A549 (cell line): ENCODE data around the gene SLC8A1. TPM values are rescaled to one million over a fixed set of nuclear protein-coding genes. Genes with fewer than 3 reads are reported as not detected.

Experiments
- ATAC-seq, 2 experiments: fragments of 200-7000 bp in 1 of 2; fragments of >200 bp in 1 of 2; cut with Nextera tagmentation in 1 of 2; cut with Tn5 transposase in 1 of 2; 3 replicates each; pipeline versions ENCODE4 v1.8.0 to v1.9.1; 2018 to 2020; ENCODE audit warnings: mild to moderate bottlenecking in 1 of 2, moderate library complexity in 1 of 2
- CTCF ChIA-PET: fragments of 300-600 bp; sonication (Branson Sonifier 250); formaldehyde crosslinking; extraction: SDS; loops from one replicate; lab custom pipeline; 2021; ENCODE audit warnings: antibody characterized with exemption, inconsistent platforms; lab: Yijun Ruan, JAX
- POLR2A ChIA-PET: fragments of 350-600 bp; formaldehyde crosslinking; extraction: SDS; loops from one replicate; lab custom pipeline; 2021; ENCODE audit warnings: antibody characterized with exemption, inconsistent platforms; lab: Yijun Ruan, JAX
- DNase-seq, 2 experiments: peaks; one replicate each; pipeline versions ENCODE4 v3.0.0 to v3.0.0-alpha.2; 2011 to 2016; ENCODE audit warnings: low read depth in 1 of 2, low spot score in 1 of 2
- FAIRE-seq: peaks from 2 replicates; lab custom pipeline; 2011; peaks lifted over from hg19 to GRCh38; lab: Jason Lieb, UNC
- H3K27ac ChIP-seq, 2 experiments: fragments of >200 bp; sonication (Bioruptor Twin); formaldehyde crosslinking; 3 replicates each; pipeline ENCODE4 v1.5.1; 2016 to 2017
- H3K4me1 ChIP-seq: fragments of >200 bp; sonication (Bioruptor Twin); formaldehyde crosslinking; 3 replicates; pipeline ENCODE4 v1.6.1; 2016
- H3K4me2 ChIP-seq: fragments of >200 bp; sonication (Bioruptor Twin); formaldehyde crosslinking; 3 replicates; pipeline ENCODE4 v1.6.1; 2016
- H3K4me3 ChIP-seq: fragments of >200 bp; sonication (Bioruptor Twin); formaldehyde crosslinking; 3 replicates; pipeline ENCODE4 v1.5.1; 2016
- H3K9me3 ChIP-seq: fragments of >200 bp; sonication (Bioruptor Twin); formaldehyde crosslinking; 3 replicates; pipeline ENCODE4 v1.6.1; 2016
- BHLHE40 ChIP-seq: IDR thresholded peaks from 2 replicates; pipeline ENCODE4 v1.6.1; 2012; ENCODE audit warnings: low read depth, low read length, inconsistent platforms
- CBX2 ChIP-seq: fragments of 200-600 bp; sonication (generic); IDR thresholded peaks from 2 replicates; pipeline ENCODE4 v1.6.1; 2016; ENCODE audit warnings: low read depth, mild to moderate bottlenecking, borderline replicate concordance
- CBX8 ChIP-seq: fragments of 200-600 bp; sonication (generic); IDR thresholded peaks from 2 replicates; pipeline ENCODE4 v1.6.1; 2016
- CEBPB ChIP-seq, 2 experiments: fragments of >200 bp in 1 of 2; sonication (Bioruptor Twin) in 1 of 2; formaldehyde crosslinking in 1 of 2; IDR thresholded peaks; 2 replicates each; pipeline ENCODE4 v1.6.1; 2012 to 2016
- CTCF ChIP-seq: fragments of >200 bp; sonication (Bioruptor Twin); formaldehyde crosslinking; IDR thresholded peaks from 3 replicates; pipeline ENCODE4 v1.5.1; 2016
- E2F6 ChIP-seq: IDR thresholded peaks from 2 replicates; pipeline ENCODE4 v1.6.1; 2012; ENCODE audit warnings: low read depth, borderline replicate concordance
- EHF ChIP-seq: fragments of 250-450 bp; sonication (Bioruptor Pico); IDR thresholded peaks from 2 replicates; pipeline ENCODE4 v1.5.0; 2020; ENCODE audit warnings: mild to moderate bottlenecking
- EHMT2 ChIP-seq: fragments of 200-600 bp; sonication (generic); IDR thresholded peaks from 2 replicates; pipeline ENCODE4 v1.6.1; 2016; ENCODE audit warnings: antibody characterized with exemption, low read depth, mild to moderate bottlenecking, moderate library complexity
- FOSL2 ChIP-seq, 2 experiments: fragments of 450-650 bp in 1 of 2; fragments of >200 bp in 1 of 2; sonication (Bioruptor Twin) in 1 of 2; formaldehyde crosslinking; IDR thresholded peaks; 2 replicates each; pipeline versions ENCODE4 v1.5.0 to v1.6.1; 2016 to 2020; ENCODE audit warnings: mild to moderate bottlenecking in 1 of 2, moderate library complexity in 1 of 2
- GATA3 ChIP-seq: IDR thresholded peaks from 2 replicates; pipeline ENCODE4 v1.6.1; 2012; ENCODE audit warnings: borderline replicate concordance
- HDAC2 ChIP-seq: fragments of 200-600 bp; sonication (generic); IDR thresholded peaks from 2 replicates; pipeline ENCODE4 v1.6.1; 2016
- HES2 ChIP-seq: fragments of >200 bp; sonication (Bioruptor Twin); formaldehyde crosslinking; IDR thresholded peaks from 2 replicates; pipeline ENCODE4 v1.6.1; 2016
- HOXB13 ChIP-seq: fragments of 250-450 bp; sonication (Bioruptor Pico); IDR thresholded peaks from 2 replicates; pipeline ENCODE4 v1.5.0; 2020; ENCODE audit warnings: low read depth, mild to moderate bottlenecking, moderate library complexity
- HOXB5 ChIP-seq: fragments of 250-450 bp; sonication (Bioruptor Pico); IDR thresholded peaks from 2 replicates; pipeline ENCODE4 v1.5.0; 2020; ENCODE audit warnings: mild to moderate bottlenecking, moderate library complexity
- KDM1A ChIP-seq: fragments of 200-600 bp; sonication (generic); IDR thresholded peaks from 2 replicates; pipeline ENCODE4 v1.6.1; 2016; ENCODE audit warnings: low read depth, mild to moderate bottlenecking
- MAFK ChIP-seq: fragments of 450-650 bp; IDR thresholded peaks from 2 replicates; pipeline ENCODE4 v1.6.1; 2014; ENCODE audit not compliant: partially characterized antibody
- MYC ChIP-seq: IDR thresholded peaks from 2 replicates; pipeline ENCODE4 v1.6.1; 2012; ENCODE audit warnings: mild to moderate bottlenecking, inconsistent platforms, low read length, improper control_type of control experiment, borderline replicate concordance
- NFE2L2 ChIP-seq: fragments of 150-350 bp; conservative IDR thresholded peaks from 2 replicates; pipeline ENCODE4 v1.6.1; 2014; ENCODE audit warnings: low read length
- NR3C1 ChIP-seq: fragments of >200 bp; sonication (Bioruptor Twin); formaldehyde crosslinking; IDR thresholded peaks from 3 replicates; pipeline ENCODE4 v1.6.1; 2017
- PHF8 ChIP-seq: fragments of 200-600 bp; sonication (generic); IDR thresholded peaks from 2 replicates; pipeline ENCODE4 v1.6.1; 2016; ENCODE audit warnings: low read depth, mild to moderate bottlenecking, antibody characterized with exemption, moderate library complexity, borderline replicate concordance
- RAD21 ChIP-seq, 2 experiments: fragments of >200 bp in 1 of 2; sonication (Bioruptor Twin) in 1 of 2; formaldehyde crosslinking in 1 of 2; IDR thresholded peaks in 1 of 2; conservative IDR thresholded peaks in 1 of 2; 2 replicates in 1 of 2; 3 replicates in 1 of 2; pipeline ENCODE4 v1.6.1; 2012 to 2018; ENCODE audit warnings: inconsistent platforms in 1 of 2
- REST ChIP-seq: fragments of 200-600 bp; sonication (generic); IDR thresholded peaks from 2 replicates; pipeline ENCODE4 v1.6.1; 2016; ENCODE audit warnings: antibody characterized with exemption, mild to moderate bottlenecking, moderate library complexity
- SMC3 ChIP-seq: fragments of >200 bp; sonication (Bioruptor Twin); formaldehyde crosslinking; IDR thresholded peaks from 3 replicates; pipeline ENCODE4 v1.6.1; 2018; ENCODE audit warnings: inconsistent platforms
- TFCP2L1 ChIP-seq: fragments of 250-450 bp; sonication (Bioruptor Pico); IDR thresholded peaks from 2 replicates; pipeline ENCODE4 v1.5.0; 2021; ENCODE audit warnings: mild to moderate bottlenecking
- TP53 ChIP-seq: fragments of 250-450 bp; sonication (Bioruptor Pico); IDR thresholded peaks from 2 replicates; pipeline ENCODE4 v1.5.0; 2021; ENCODE audit warnings: mild to moderate bottlenecking, moderate library complexity
- ZC3H11A ChIP-seq: fragments of 450-650 bp; IDR thresholded peaks from 2 replicates; pipeline ENCODE4 v1.6.1; 2014; ENCODE audit warnings: antibody characterized with exemption, mild to moderate bottlenecking
- ZSCAN20 ChIP-seq: fragments of 250-450 bp; sonication (Bioruptor Pico); IDR thresholded peaks from 2 replicates; pipeline ENCODE4 v1.8.0; 2022; ENCODE audit warnings: mild to moderate bottlenecking, moderate library complexity
- WGBS: methylation state at CpG from one replicate; pipeline ENCODE4 v1.1.6; 2017; ENCODE audit errors: missing lambda C conversion rate; 5-methylcytosine and 5-hydroxymethylcytosine counted together
- polyA plus RNA-seq, 4 experiments: library from polyadenylated mRNA; depleted of rRNA in 3 of 4; stranded (reverse); fragments of >200 nt; fragmentation: RNase III in 1 of 4; extraction: RNeasy Plus Mini Kit Qiagen cat#74134 plus additional on column Dnase treatment in 1 of 4; gene quantifications; 2 replicates in 3 of 4; 3 replicates in 1 of 4; pipeline ENCODE4 v1.2.3, GENCODE V29; 2011 to 2017
- TF ChIP-seq, protein P1 (sequence below): IDR thresholded peaks from 2 replicates; pipeline ENCODE4 v1.6.1; 2012

SLC8A1 gene
- polyA plus RNA-seq, 2 of the 4 experiments (the other 2 are of a cell fraction), result 0.28 to 0.92 TPM

DNA sequence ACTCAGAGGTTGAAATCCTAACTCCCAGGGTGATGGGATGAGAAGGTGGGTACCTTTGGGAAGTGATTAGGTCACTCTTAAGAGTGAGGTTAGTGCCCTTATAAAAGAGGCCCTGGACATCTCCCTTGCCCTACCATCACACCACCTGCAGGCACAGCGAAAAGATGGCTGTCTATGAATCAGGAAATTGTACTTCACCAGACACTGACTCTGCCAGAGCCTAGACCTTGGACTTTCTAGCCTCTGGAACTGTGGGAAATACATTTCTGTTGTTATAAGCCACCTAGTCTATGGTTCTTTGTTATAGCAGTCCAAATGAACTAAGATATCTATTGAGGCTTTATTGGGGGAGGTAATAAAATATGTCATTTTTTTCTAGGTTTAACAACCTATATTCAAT lies 203.6 kb downstream of the SLC8A1 start:
- CTCF ChIA-PET, result interaction anchor here (0.9 kb wide), 1 partner anchor 306 kb away, joined by 4 read pairs; no protein-coding TSS in a partner anchor
- 14% methylated on average over 1 of the region's 1 CpG for WGBS
- FAIRE-seq, result no peak
- TF ChIP-seq HES2, result no peak
- TF ChIP-seq TFCP2L1 (CRISPR knock-in tag), result no peak
- TF ChIP-seq HOXB13 (CRISPR knock-in tag), result no peak
- no peak for TF ChIP-seq CBX2
- no peak for TF ChIP-seq GATA3
- no peak for TF ChIP-seq HDAC2
- TF ChIP-seq ZC3H11A, result no peak
- TF ChIP-seq MYC, result no peak
- no peak for TF ChIP-seq PHF8
- TF ChIP-seq TP53, result no peak
- TF ChIP-seq E2F6, result no peak
- no peak for TF ChIP-seq MAFK
- no peak for DNase-seq
- Histone ChIP-seq H3K9me3 (no peaks in the 10 kb centered on the region), H3K27ac (no peak overlapping the region), H3K4me3 (no peak overlapping the region), H3K4me1 (no peaks in the 10 kb centered on the region), H3K4me2 (no peak overlapping the region)
- POLR2A ChIA-PET, result no interaction called here
- ATAC-seq, result no peak

- ATAC-seq (peak; percentile 93 to 98), FAIRE-seq (no peak), DNase-seq (peak; percentile 27 to 57)
- H3K9me3 ChIP-seq, result no peaks in the 10 kb centered on the region
- no peak overlapping the region for H3K27ac ChIP-seq
- TF ChIP-seq RAD21 (conservative IDR thresholded peaks at IDR 0.05 in 1 of 2, IDR thresholded peaks at IDR 0.05 in 1 of 2), result peak; percentile 55 to 67
- no peak for TF ChIP-seq ZC3H11A
- peak; percentile 59 for TF ChIP-seq CTCF
- TF ChIP-seq SMC3, result peak; percentile 74
- no peak overlapping the region for H3K4me3 ChIP-seq
- ChIA-PET CTCF (interaction anchor here (0.6 to 3.1 kb wide), 27 partner anchors 9 to 1452 kb away, joined by 3 to 25 read pairs (median 4); partner anchors contain the start of gene SLC8A1), POLR2A (interaction anchor here (0.7 kb wide), 1 partner anchor 96 kb away, joined by 7 read pairs; no protein-coding TSS in a partner anchor)
- no peaks in the 10 kb centered on the region for H3K4me1 ChIP-seq
- 0% methylated on average over 1 of the region's 1 CpG for WGBS
- no peak overlapping the region for H3K4me2 ChIP-seq
These were observed 207.2 kb downstream of the SLC8A1 start for GRCh38 chr2:40244675-40245074.

GRCh38 chr2:40244251-40244650 lies 207.6 kb downstream of the SLC8A1 start:
- FAIRE-seq (no peak), ATAC-seq (peak in 1 of 2 experiments; percentile 29; a peak in 2 of 6 replicates), DNase-seq (no peak)
- no peaks in the 10 kb centered on the region for H3K4me1 ChIP-seq
- H3K9me3 ChIP-seq, result no peaks in the 10 kb centered on the region
- no peak overlapping the region for H3K4me2 ChIP-seq
- no peak overlapping the region for H3K4me3 ChIP-seq
- no peak overlapping the region for H3K27ac ChIP-seq
- ChIA-PET POLR2A (interaction anchor here (0.6 to 0.7 kb wide), 2 partner anchors 15 to 96 kb away, joined by 4 to 7 read pairs; no protein-coding TSS in a partner anchor), CTCF (interaction anchor here (0.6 to 3.1 kb wide), 28 partner anchors 8 to 1452 kb away, joined by 3 to 25 read pairs (median 4); partner anchors contain the start of gene SLC8A1)
- 2% methylated on average over 6 of the region's 6 CpGs for WGBS
- no peak for TF ChIP-seq BHLHE40
- no peak for TF ChIP-seq EHMT2
- TF ChIP-seq ZSCAN20, result no peak
- TF ChIP-seq E2F6, result no peak
- no peak for TF ChIP-seq CBX8
- TF ChIP-seq MYC, result no peak
- no peak for TF ChIP-seq CEBPB (IDR thresholded peaks at IDR 0.05)
- no peak for TF ChIP-seq NFE2L2
- TF ChIP-seq HOXB13 (CRISPR knock-in tag), result no peak
- TF ChIP-seq NR3C1, result no peak
- TF ChIP-seq EHF, result no peak
- TF ChIP-seq, protein P1, sequence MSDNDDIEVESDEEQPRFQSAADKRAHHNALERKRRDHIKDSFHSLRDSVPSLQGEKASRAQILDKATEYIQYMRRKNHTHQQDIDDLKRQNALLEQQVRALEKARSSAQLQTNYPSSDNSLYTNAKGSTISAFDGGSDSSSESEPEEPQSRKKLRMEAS, result no peak
- no peak for TF ChIP-seq FOSL2 (IDR thresholded peaks at IDR 0.05)
- no peak for TF ChIP-seq FOSL2 (CRISPR knock-in tag; IDR thresholded peaks at IDR 0.05)
- TF ChIP-seq REST, result no peak
- TF ChIP-seq HOXB5 (CRISPR knock-in tag), result no peak
- no peak for TF ChIP-seq ZC3H11A
- no peak for TF ChIP-seq KDM1A
